PC-9 (cell line): ENCODE data around the gene ZNF516.

Experiments used
- CTCF ChIP-seq: fragments of 200-600 bp; sonication (generic); conservative IDR thresholded peaks from 2 replicates; pipeline ENCODE4 v1.6.1; 2017; ENCODE audit warnings: mixed run types, antibody characterized with exemption, mild to moderate bottlenecking, moderate library complexity
- EZH2 ChIP-seq: fragments of 200-600 bp; sonication (generic); IDR thresholded peaks from 2 replicates; pipeline ENCODE4 v1.8.0; 2017; ENCODE audit warnings: antibody characterized with exemption, low read depth

DNA sequence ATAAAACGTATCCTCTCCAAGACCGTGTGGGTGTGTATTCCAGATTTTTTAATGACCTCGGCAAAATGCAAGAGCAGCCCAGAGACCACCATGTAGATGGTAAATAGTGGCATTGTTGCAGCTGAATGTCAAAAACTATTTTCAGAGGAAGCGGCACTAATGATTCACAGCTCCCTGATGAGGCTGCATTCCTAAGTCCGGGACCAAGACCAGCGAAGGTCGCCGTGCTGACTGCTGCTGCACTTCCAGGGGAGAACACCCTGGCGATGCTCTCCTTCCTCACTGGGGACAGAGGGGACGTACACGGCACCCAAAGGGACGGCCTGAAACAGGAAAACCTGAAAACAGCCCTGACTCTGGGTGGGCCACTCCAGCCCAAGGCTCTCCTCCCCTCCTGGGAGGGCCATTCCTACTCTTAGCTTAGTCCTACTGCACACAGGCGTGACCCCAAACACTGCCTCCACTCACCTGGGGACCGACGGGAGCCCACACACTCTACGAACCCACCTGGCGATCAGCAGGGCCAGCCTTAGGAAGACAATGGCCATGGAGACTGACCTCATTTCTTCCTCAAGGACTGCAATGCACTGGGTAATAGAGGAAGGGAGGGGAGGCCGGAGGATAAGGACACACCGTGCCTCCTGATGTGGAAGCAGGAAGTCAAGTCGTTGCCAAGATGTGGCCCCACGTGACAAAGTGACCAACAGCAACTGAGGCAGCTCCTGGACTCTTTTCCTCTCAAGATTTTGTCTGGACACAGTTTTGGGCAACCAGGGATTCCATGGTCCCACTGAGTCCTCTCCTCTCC, 82.8 kb downstream of the ZNF516 start:
- no peak for TF ChIP-seq CTCF
- TF ChIP-seq EZH2, result no peak
